Ovary (tissue), 9 donors: ENCODE results near the gene CLDN22. TPM values are rescaled to one million over a fixed set of nuclear protein-coding genes. Genes with fewer than 3 reads are reported as not detected.

ENCODE experiments used
- DNase-seq, 5 donors: peaks; one replicate each; pipeline ENCODE4 v3.0.0-alpha.2; 2019 to 2020
- H3K27ac ChIP-seq, 2 donors: fragments of 200-600 bp; one replicate each; pipeline versions ENCODE4 v1.5.1 to v1.8.0; 2019 to 2022
- H3K27me3 ChIP-seq: fragments of 200-600 bp; one replicate; pipeline ENCODE4 v1.8.0; 2022
- H3K36me3 ChIP-seq: fragments of 200-600 bp; sonication (generic); one replicate; pipeline ENCODE4 v1.5.1; 2019
- H3K4me1 ChIP-seq: one replicate; pipeline ENCODE4 v1.8.1; 2013; ENCODE audit warnings: mild to moderate bottlenecking, moderate library complexity; ENCODE audit not compliant: insufficient read depth
- H3K4me3 ChIP-seq: fragments of 200-600 bp; sonication (generic); one replicate; pipeline ENCODE4 v1.5.1; 2017
- H3K9me3 ChIP-seq, 2 donors: fragments of 200-600 bp in 1 of 2; sonication (generic) in 1 of 2; one replicate each; pipeline versions ENCODE4 v1.5.1 to v1.8.1; 2013 to 2019; ENCODE audit warnings: mild to moderate bottlenecking in 1 of 2, moderate library complexity in 1 of 2
- CTCF ChIP-seq, 3 donors: fragments of 450-650 bp in 2 of 3; fragments of 200-600 bp in 1 of 3; IDR thresholded peaks; one replicate each; pipeline versions ENCODE4 v1.5.1 to v1.8.0; 2016 to 2022; ENCODE audit warnings: antibody characterized with exemption in 3 of 3, mild to moderate bottlenecking in 1 of 3
- EP300 ChIP-seq: sonication (generic); formaldehyde crosslinking; IDR thresholded peaks from one replicate; pipeline ENCODE4 v1.6.1; 2017; ENCODE audit warnings: antibody characterized with exemption
- POLR2A ChIP-seq: fragments of 450-650 bp; IDR thresholded peaks from one replicate; pipeline ENCODE4 v1.6.1; 2017; ENCODE audit warnings: antibody characterized with exemption, mild to moderate bottlenecking, moderate library complexity
- WGBS, 3 donors: extraction: QIAGEN DNeasy Blood & Tissue Kit in 1 of 3; methylation state at CpG; one replicate each; pipeline versions ENCODE4 v1.1.5 to v1.1.7; 2013 to 2017; 5-methylcytosine and 5-hydroxymethylcytosine counted together
- intact Hi-C, 4 donors: fragments of 100-400 bp; cut with DNase I; formaldehyde crosslinking; loops; one replicate each; pipeline versions ENCODE4 v1.11.0 to v1.15.1; 2022 to 2023
- polyA plus RNA-seq, 2 donors: library from polyadenylated mRNA; stranded (reverse); fragments of 200-250 nt in 1 of 2; fragments of 350-450 nt in 1 of 2; fragmentation: Illumina TruSeq in 1 of 2; extraction: RNeasy Lipid Tissue Mini Kit (QIAGEN cat#74804) in 1 of 2; gene quantifications; one replicate each; pipeline ENCODE4 v1.2.3, GENCODE V29; 2013 to 2014
- total RNA-seq, 7 donors: library from RNA; depleted of rRNA in 2 of 7; stranded (reverse); fragments of >200 nt in 2 of 7; fragmentation: NEBNext Ultra II Directional in 3 of 7; extraction: Animal tissue kit (Norgen Biotek cat#: 25700) in 3 of 7; gene quantifications; one replicate each; pipeline versions ENCODE4 v1.1.0 to v1.2.4, GENCODE V29; 2016 to 2023
- donor health status: DM: no; HTN: no; CAD: no; lungs with moderate emphysema.
- donor health status: DM: no; HTN: no; CAD: no.
- donor health status: Bipolar disorder and iron deficiency.
- donor health status: DM: yes; HTN: yes; CAD: no.
- donor health status: DM: no; HTN: no; CAD: no.
- donor health status: DM: yes; HTN: yes; CAD: no.

The CLDN22 gene
- total and polyA plus RNA-seq, 9 donors = 0.08 to 0.11 TPM; not detected in 7

- H3K4me3 ChIP-seq = no peak overlapping the region
- H3K4me1 ChIP-seq = no peaks in the 10 kb centered on the region
- no peak for DNase-seq
- no peaks in the 10 kb centered on the region for H3K36me3 ChIP-seq
- H3K9me3 ChIP-seq = no peaks in the 10 kb centered on the region
- no peak for TF ChIP-seq EP300
- TF ChIP-seq POLR2A = no peak
- no peak overlapping the region for H3K27ac ChIP-seq
- intact Hi-C loops = no loop called here
- no peaks in the 10 kb centered on the region for H3K27me3 ChIP-seq
- WGBS, 3 donors = 82 to 90% (median 87%) methylated on average over 20 of the region's 20 CpGs
Observed at GRCh38 chr4:183356931-183357675, 37.0 kb upstream of the CLDN22 start.

- WGBS, 3 donors = 69 to 77% (median 69%) methylated on average over 20 of the region's 20 CpGs
- intact Hi-C loops = no loop called here
- H3K36me3 ChIP-seq = no peaks in the 10 kb centered on the region
- H3K4me3 ChIP-seq = no peak overlapping the region
- no peaks in the 10 kb centered on the region for H3K9me3 ChIP-seq
- H3K27me3 ChIP-seq = no peaks in the 10 kb centered on the region
- no peak for DNase-seq
- H3K27ac ChIP-seq = no peak overlapping the region
- no peak for TF ChIP-seq EP300
- H3K4me1 ChIP-seq = no peaks in the 10 kb centered on the region
Observed at GRCh38 chr4:183356173-183356830, 36.2 kb upstream of the CLDN22 start.

GRCh38 chr4:183355405-183355804 lies 35.3 kb upstream of the CLDN22 start:
- H3K4me1 ChIP-seq = no peaks in the 10 kb centered on the region
- intact Hi-C loops = no loop called here
- H3K9me3 ChIP-seq = no peaks in the 10 kb centered on the region
- TF ChIP-seq CTCF (IDR thresholded peaks at IDR 0.05) = no peak
- no peak for TF ChIP-seq POLR2A
- no peak for TF ChIP-seq EP300
- no peaks in the 10 kb centered on the region for H3K36me3 ChIP-seq
- no peak overlapping the region for H3K27ac ChIP-seq
- H3K27me3 ChIP-seq = no peaks in the 10 kb centered on the region
- no peak for DNase-seq
- H3K4me3 ChIP-seq = no peak overlapping the region
- 45 to 50% (median 47%) methylated on average over 4 of the region's 4 CpGs for WGBS, 3 donors

- TF ChIP-seq POLR2A = no peak
- TF ChIP-seq CTCF (IDR thresholded peaks at IDR 0.05) = no peak
- no peak for TF ChIP-seq EP300
- Histone ChIP-seq H3K27ac (no peak overlapping the region), H3K36me3 (no peaks in the 10 kb centered on the region), H3K9me3 (no peaks in the 10 kb centered on the region), H3K27me3 (no peaks in the 10 kb centered on the region), H3K4me1 (no peaks in the 10 kb centered on the region), H3K4me3 (no peak overlapping the region)
- intact Hi-C loops = no loop called here
- WGBS, 3 donors = 61 to 70% (median 67%) methylated on average over 9 of the region's 9 CpGs
- DNase-seq = no peak
Observed at GRCh38 chr4:183354219-183354618, 34.1 kb upstream of the CLDN22 start.

GRCh38 chr4:183353557-183353956 lies 33.5 kb upstream of the CLDN22 start:
- Histone ChIP-seq H3K27ac (no peak overlapping the region), H3K9me3 (no peaks in the 10 kb centered on the region), H3K4me3 (no peak overlapping the region), H3K36me3 (no peaks in the 10 kb centered on the region), H3K4me1 (no peaks in the 10 kb centered on the region), H3K27me3 (no peaks in the 10 kb centered on the region)
- TF ChIP-seq POLR2A = no peak
- TF ChIP-seq CTCF (IDR thresholded peaks at IDR 0.05) = no peak
- TF ChIP-seq EP300 = no peak
- no peak for DNase-seq
- WGBS, 3 donors = 83 to 88% (median 83%) methylated on average over 8 of the region's 8 CpGs
- intact Hi-C loops = no loop called here
